PC-3 (cell line): ENCODE data around the gene TLR4.

Experiments used
- EZH2 ChIP-seq: fragments of 300-600 bp; sonication (generic); IDR thresholded peaks from one replicate; pipeline ENCODE4 v1.6.1; 2017; ENCODE audit warnings: antibody characterized with exemption, mild to moderate bottlenecking, low read length; ENCODE audit not compliant: unreplicated experiment
- TF ChIP-seq, protein P1 (sequence below): fragments of 300-600 bp; sonication (generic); conservative IDR thresholded peaks from 2 replicates; pipeline ENCODE4 v1.5.1; 2017; ENCODE audit warnings: antibody characterized with exemption, low read depth, mild to moderate bottlenecking, low read length

- TF ChIP-seq, protein P1, sequence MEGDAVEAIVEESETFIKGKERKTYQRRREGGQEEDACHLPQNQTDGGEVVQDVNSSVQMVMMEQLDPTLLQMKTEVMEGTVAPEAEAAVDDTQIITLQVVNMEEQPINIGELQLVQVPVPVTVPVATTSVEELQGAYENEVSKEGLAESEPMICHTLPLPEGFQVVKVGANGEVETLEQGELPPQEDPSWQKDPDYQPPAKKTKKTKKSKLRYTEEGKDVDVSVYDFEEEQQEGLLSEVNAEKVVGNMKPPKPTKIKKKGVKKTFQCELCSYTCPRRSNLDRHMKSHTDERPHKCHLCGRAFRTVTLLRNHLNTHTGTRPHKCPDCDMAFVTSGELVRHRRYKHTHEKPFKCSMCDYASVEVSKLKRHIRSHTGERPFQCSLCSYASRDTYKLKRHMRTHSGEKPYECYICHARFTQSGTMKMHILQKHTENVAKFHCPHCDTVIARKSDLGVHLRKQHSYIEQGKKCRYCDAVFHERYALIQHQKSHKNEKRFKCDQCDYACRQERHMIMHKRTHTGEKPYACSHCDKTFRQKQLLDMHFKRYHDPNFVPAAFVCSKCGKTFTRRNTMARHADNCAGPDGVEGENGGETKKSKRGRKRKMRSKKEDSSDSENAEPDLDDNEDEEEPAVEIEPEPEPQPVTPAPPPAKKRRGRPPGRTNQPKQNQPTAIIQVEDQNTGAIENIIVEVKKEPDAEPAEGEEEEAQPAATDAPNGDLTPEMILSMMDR, result no peak
- no peak for TF ChIP-seq EZH2
Measured at GRCh38 chr9:117687532-117687931, 16.7 kb upstream of the TLR4 start.
